Measurements from ENCODE around the gene ARID3C.

DNA sequence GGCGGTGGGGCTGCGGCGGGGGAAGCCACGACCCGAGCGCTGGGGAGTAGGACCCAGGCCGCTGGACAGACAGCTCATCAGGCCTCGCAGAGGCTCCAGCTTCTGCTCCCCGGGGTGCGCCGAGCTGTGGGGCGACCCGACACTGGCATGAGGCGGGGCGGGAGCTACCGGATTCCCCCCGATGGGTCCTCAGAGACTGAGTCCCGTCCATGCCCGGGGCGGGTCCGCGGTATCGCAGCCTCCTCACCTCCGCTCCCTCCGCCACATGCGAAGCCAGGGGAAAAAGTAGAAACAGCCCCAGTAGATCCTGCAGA lies 36.2 kb upstream of the ARID3C start:
- no peak for TF ChIP-seq POLR2A (IDR thresholded peaks at IDR 0.05; ENCODE audit: low read length)
- TF ChIP-seq GATA1 (IDR thresholded peaks at IDR 0.05; ENCODE audit: low read depth, low read length), result no peak
